ENCODE measurements around the gene CWH43. TPM values are rescaled to one million over a fixed set of nuclear protein-coding genes. Genes with fewer than 3 reads are reported as not detected.

The CWH43 gene
- total and polyA plus RNA-seq, 10 of the 15 experiments (the other 5 are each of a cell fraction or from before 2014, with no cell fraction given) = not detected

GRCh38 chr4:48997962-48998361 lies 11.9 kb downstream of the CWH43 start (continued):
- TF ChIP-seq ZBTB11 (CRISPR knock-in tag; IDR thresholded peaks at IDR 0.05) = no peak

- H2AFZ ChIP-seq (ENCODE audit: control insufficient read depth, low read depth, low read length) = no peak overlapping the region
- ChIA-PET SMC1A (ENCODE audit: uncharacterized antibody, unreplicated experiment) (no interaction called here), POLR2A (no interaction called here), RAD21 (ENCODE audit: unreplicated experiment) (no interaction called here), CTCF (interaction anchor here (1.2 kb wide), 1 partner anchor 8 kb away, joined by 3 read pairs; no protein-coding TSS in a partner anchor)
- H3K4me3 ChIP-seq = no peak overlapping the region
- FAIRE-seq = no peak
- H3K4me2 ChIP-seq (ENCODE audit: control insufficient read depth, insufficient read depth) = no peak overlapping the region
- no peaks in the 10 kb centered on the region for H3K36me3 ChIP-seq (ENCODE audit: control insufficient read depth in 2 of 2, insufficient read depth in 2 of 2, low read length in 1 of 2)
- no peaks in the 10 kb centered on the region for H3K9me3 ChIP-seq (replicated peaks; ENCODE audit: control insufficient read depth, insufficient read depth, low read length)
- WGBS (ENCODE audit: insufficient coverage, insufficient replicate concordance, low lambda C conversion rate, missing lambda C conversion rate) = 25% methylated on average over 6 of the region's 6 CpGs
- no peak overlapping the region for H3K27ac ChIP-seq (ENCODE audit: control insufficient read depth, insufficient read depth)
- H3K79me2 ChIP-seq (ENCODE audit: control insufficient read depth, insufficient read depth, low read length) = no peaks in the 10 kb centered on the region
- TF ChIP-seq ASH2L (IDR thresholded peaks at IDR 0.05; ENCODE audit: borderline replicate concordance, low read depth) = no peak
- no peak for TF ChIP-seq EED (IDR thresholded peaks at IDR 0.05; ENCODE audit: low read depth)
- TF ChIP-seq CBX5 (IDR thresholded peaks at IDR 0.05; ENCODE audit: low read depth) = no peak
- no peak for TF ChIP-seq CREB1 (IDR thresholded peaks at IDR 0.05; ENCODE audit: low read depth)
- no peak for TF ChIP-seq ZBED1 (IDR thresholded peaks at IDR 0.05; ENCODE audit: borderline replicate concordance)
- no peak for DNase-seq (ENCODE audit: low read depth, low spot score)
- no peak for ATAC-seq
- no peaks in the 10 kb centered on the region for H3K4me1 ChIP-seq (ENCODE audit: control insufficient read depth, insufficient read depth, low read length)
- BruUV-seq (replicated peaks) = no TSS peak
- intact Hi-C loops (cut with micrococcal nuclease; ENCODE audit: unreplicated experiment) = no loop called here
- no peaks in the 10 kb centered on the region for H3K27me3 ChIP-seq (replicated peaks in 1 of 2; ENCODE audit: control insufficient read depth in 2 of 2, insufficient read depth in 2 of 2, low read length in 1 of 2)
- in situ Hi-C loops (cut with MboI) = no loop called here
- no peaks in the 10 kb centered on the region for H4K20me1 ChIP-seq (ENCODE audit: control insufficient read depth, insufficient read depth)
- no peak overlapping the region for H3K9ac ChIP-seq (ENCODE audit: control insufficient read depth, insufficient read depth, low read length)
Observed at GRCh38 chr4:48998440-48998839, 12.4 kb downstream of the CWH43 start.

Data from GM12878 (cell line).